ENCODE data around the gene IQCH.

Gene IQCH

GRCh38 chr15:67548862-67549651 is 294.5 kb downstream of the IQCH start:
- no peak for FAIRE-seq
- no peak for DNase-seq (ENCODE audit: insufficient read length)
- TF ChIP-seq TAF1 (IDR thresholded peaks at IDR 0.05; ENCODE audit: borderline replicate concordance, low read depth, low read length): no peak
- no peak for TF ChIP-seq POLR2A (IDR thresholded peaks at IDR 0.05; ENCODE audit: low read depth, low read length)
- TF ChIP-seq POLR2AphosphoS5 (IDR thresholded peaks at IDR 0.05; ENCODE audit: low read depth, low read length): no peak

- FAIRE-seq (no peak), DNase-seq (ENCODE audit: insufficient read length) (no peak)
- TF ChIP-seq TAF1 (IDR thresholded peaks at IDR 0.05; ENCODE audit: borderline replicate concordance, low read depth, low read length) (no peak), POLR2AphosphoS5 (IDR thresholded peaks at IDR 0.05; ENCODE audit: low read depth, low read length) (no peak)
Observed at GRCh38 chr15:67549736-67550135, 295.1 kb downstream of the IQCH start.

GRCh38 chr15:67550522-67550921 is 295.9 kb downstream of the IQCH start:
- DNase-seq (ENCODE audit: insufficient read length) (no peak), FAIRE-seq (no peak)
- TF ChIP-seq TAF1 (IDR thresholded peaks at IDR 0.05; ENCODE audit: borderline replicate concordance, low read depth, low read length) (no peak), POLR2AphosphoS5 (IDR thresholded peaks at IDR 0.05; ENCODE audit: low read depth, low read length) (no peak), POLR2A (IDR thresholded peaks at IDR 0.05; ENCODE audit: low read depth, low read length) (no peak)

GRCh38 chr15:67551207-67551743 is 296.7 kb downstream of the IQCH start:
- FAIRE-seq: no peak
- no peak for DNase-seq (ENCODE audit: insufficient read length)
- TF ChIP-seq POLR2A (IDR thresholded peaks at IDR 0.05; ENCODE audit: low read depth, low read length): no peak
- no peak for TF ChIP-seq TAF1 (IDR thresholded peaks at IDR 0.05; ENCODE audit: borderline replicate concordance, low read depth, low read length)
- TF ChIP-seq POLR2AphosphoS5 (IDR thresholded peaks at IDR 0.05; ENCODE audit: low read depth, low read length): no peak
